CD8-positive, alpha-beta memory T cell (primary cell): Measurements from ENCODE around the gene GOLGA8R. TPM values are rescaled to one million over a fixed set of nuclear protein-coding genes. Genes with fewer than 3 reads are reported as not detected.
"Not testable (repeated sequence)": the region's sequence is repeated elsewhere in the genome, so short reads cannot be mapped to it uniquely, and the experiment has no call there.

Source experiments
- CTCF ChIA-PET: fragments of 350-600 bp; sonication (Branson Sonifier 250); formaldehyde crosslinking; loops from one replicate; lab custom pipeline; 2021; ENCODE audit warnings: antibody characterized with exemption; lab: Charles Lee
- POLR2A ChIA-PET: fragments of 350-600 bp; sonication (Branson Sonifier 250); formaldehyde crosslinking; loops from one replicate; lab custom pipeline; 2021; ENCODE audit warnings: antibody characterized with exemption; lab: Charles Lee
- DNase-seq, 5 donors: peaks; one replicate each; pipeline versions ENCODE4 v3.0.0 to v3.0.0-alpha.2; 2020 to 2022; ENCODE audit warnings: mixed read lengths in 1 of 5
- H3K27ac ChIP-seq: one replicate; pipeline ENCODE4 v1.7.0; 2013; ENCODE audit warnings: low read depth, mild to moderate bottlenecking, low read length, moderate library complexity
- H3K27me3 ChIP-seq: 2 replicates; pipeline ENCODE4 v1.7.0; 2013; ENCODE audit warnings: low read length, mild to moderate bottlenecking; ENCODE audit not compliant: insufficient read depth, poor library complexity, severe bottlenecking
- H3K36me3 ChIP-seq: 2 replicates; pipeline ENCODE4 v1.7.0; 2013; ENCODE audit warnings: mild to moderate bottlenecking, low read length, moderate library complexity; ENCODE audit not compliant: insufficient read depth
- H3K4me1 ChIP-seq: 2 replicates; pipeline ENCODE4 v1.7.0; 2013; ENCODE audit warnings: mild to moderate bottlenecking, low read length, moderate library complexity; ENCODE audit not compliant: insufficient read depth
- H3K4me3 ChIP-seq: 2 replicates; pipeline ENCODE4 v1.7.0; 2013; ENCODE audit warnings: mild to moderate bottlenecking, low read length
- H3K9me3 ChIP-seq: 2 replicates; pipeline ENCODE4 v1.7.0; 2013; ENCODE audit warnings: mild to moderate bottlenecking, low read length
- H3K27ac Mint-ChIP-seq, 8 donors: one replicate each; pipeline ENCODE4 v1.8.0; 2020 to 2021; ENCODE audit warnings: mixed read lengths in 8 of 8, mild to moderate bottlenecking in 6 of 8, inconsistent platforms in 3 of 8, moderate library complexity in 3 of 8
- H3K27me3 Mint-ChIP-seq, 2 donors: one replicate each; pipeline ENCODE4 v1.8.0; 2020 to 2021; ENCODE audit warnings: mixed read lengths in 2 of 2, mild to moderate bottlenecking in 1 of 2, moderate library complexity in 1 of 2
- H3K36me3 Mint-ChIP-seq, 3 donors: one replicate each; pipeline ENCODE4 v1.8.0; 2020 to 2021; ENCODE audit warnings: mixed read lengths in 3 of 3, inconsistent platforms in 1 of 3, mild to moderate bottlenecking in 1 of 3
- H3K4me1 Mint-ChIP-seq, 3 donors: one replicate each; pipeline ENCODE4 v1.8.0; 2020 to 2021; ENCODE audit warnings: mixed read lengths in 3 of 3, inconsistent platforms in 1 of 3, mild to moderate bottlenecking in 1 of 3
- H3K4me3 Mint-ChIP-seq, 7 donors: one replicate each; pipeline ENCODE4 v1.8.0; 2020 to 2021; ENCODE audit warnings: mixed read lengths in 7 of 7, mild to moderate bottlenecking in 6 of 7, moderate library complexity in 4 of 7, inconsistent platforms in 2 of 7
- H3K9me3 Mint-ChIP-seq, 5 donors: one replicate each; pipeline ENCODE4 v1.8.0; 2020 to 2022; ENCODE audit warnings: mixed read lengths in 5 of 5, mild to moderate bottlenecking in 3 of 5, moderate library complexity in 2 of 5, inconsistent platforms in 1 of 5
- polyA plus RNA-seq: library from polyadenylated mRNA; unstranded; fragments of 300-500 nt; fragmentation: Illumina TruSeq; gene quantifications from one replicate; pipeline ENCODE4 v1.2.3, GENCODE V29; 2021
- total RNA-seq, 2 experiments: library from RNA; stranded (reverse); gene quantifications; one replicate each; pipeline ENCODE4 v1.2.3, GENCODE V29; 2021

Gene GOLGA8R
- total and polyA plus RNA-seq, 3 experiments from 2014 or later: 0.66 to 0.69 TPM; not detected in 1

- POLR2A ChIA-PET, H3K36me3 ChIP-seq, H3K9me3 Mint-ChIP-seq, H3K4me3 ChIP-seq, H3K36me3 Mint-ChIP-seq, H3K9me3 ChIP-seq, H3K27ac ChIP-seq, H3K27ac Mint-ChIP-seq, H3K4me3 Mint-ChIP-seq, H3K4me1 ChIP-seq, H3K4me1 Mint-ChIP-seq, DNase-seq, H3K27me3 ChIP-seq, H3K27me3 Mint-ChIP-seq, CTCF ChIA-PET: not testable (repeated sequence)
Observed at GRCh38 chr15:30367246-30367645, 46.8 kb downstream of the GOLGA8R start.

- H3K27ac ChIP-seq, H3K27me3 ChIP-seq, H3K4me1 Mint-ChIP-seq, DNase-seq, H3K36me3 ChIP-seq, H3K4me3 Mint-ChIP-seq, H3K4me1 ChIP-seq, H3K27me3 Mint-ChIP-seq, H3K9me3 Mint-ChIP-seq, H3K27ac Mint-ChIP-seq, CTCF ChIA-PET, POLR2A ChIA-PET, H3K9me3 ChIP-seq, H3K36me3 Mint-ChIP-seq, H3K4me3 ChIP-seq: not testable (repeated sequence)
Observed at GRCh38 chr15:30361404-30361803, 52.7 kb downstream of the GOLGA8R start.

GRCh38 chr15:30360990-30361389 lies 53.1 kb downstream of the GOLGA8R start:
- H3K4me3 ChIP-seq, H3K27me3 Mint-ChIP-seq, H3K36me3 ChIP-seq, DNase-seq, H3K9me3 Mint-ChIP-seq, POLR2A ChIA-PET, H3K27ac Mint-ChIP-seq, CTCF ChIA-PET, H3K36me3 Mint-ChIP-seq, H3K4me1 ChIP-seq, H3K9me3 ChIP-seq, H3K27ac ChIP-seq, H3K27me3 ChIP-seq, H3K4me3 Mint-ChIP-seq, H3K4me1 Mint-ChIP-seq: not testable (repeated sequence)

GRCh38 chr15:30355043-30355442 lies 59.0 kb downstream of the GOLGA8R start:
- H3K36me3 Mint-ChIP-seq, H3K4me3 Mint-ChIP-seq, H3K27ac ChIP-seq, CTCF ChIA-PET, H3K36me3 ChIP-seq, DNase-seq, H3K9me3 ChIP-seq, H3K4me3 ChIP-seq, H3K4me1 Mint-ChIP-seq, H3K27ac Mint-ChIP-seq, H3K9me3 Mint-ChIP-seq, POLR2A ChIA-PET, H3K4me1 ChIP-seq, H3K27me3 ChIP-seq, H3K27me3 Mint-ChIP-seq: not testable (repeated sequence)

Other genes with a start within 250 kb of the GOLGA8R start
- gene CHRFAM7A, start 20.7 kb downstream of the GOLGA8R start, total RNA-seq: not detected
- not detected for gene CHRFAM7A, start 20.7 kb downstream of the GOLGA8R start, polyA plus RNA-seq
- 1 to 10 TPM in 1 of 2 experiments, not detected in 1; 1.0 TPM for gene GOLGA8Q, start 137.8 kb upstream of the GOLGA8R start, total RNA-seq
- not detected for gene GOLGA8Q, start 137.8 kb upstream of the GOLGA8R start, polyA plus RNA-seq
- not detected for gene GOLGA8H, start 189.8 kb upstream of the GOLGA8R start, total RNA-seq
- gene GOLGA8H, start 189.8 kb upstream of the GOLGA8R start, polyA plus RNA-seq: not detected